ENCODE measurements around the gene GAPT. TPM values are rescaled to one million over a fixed set of nuclear protein-coding genes. Genes with fewer than 3 reads are reported as not detected.

Gene GAPT
- total RNA-seq, 1 experiment from 2014 or later, result not detected

DNA sequence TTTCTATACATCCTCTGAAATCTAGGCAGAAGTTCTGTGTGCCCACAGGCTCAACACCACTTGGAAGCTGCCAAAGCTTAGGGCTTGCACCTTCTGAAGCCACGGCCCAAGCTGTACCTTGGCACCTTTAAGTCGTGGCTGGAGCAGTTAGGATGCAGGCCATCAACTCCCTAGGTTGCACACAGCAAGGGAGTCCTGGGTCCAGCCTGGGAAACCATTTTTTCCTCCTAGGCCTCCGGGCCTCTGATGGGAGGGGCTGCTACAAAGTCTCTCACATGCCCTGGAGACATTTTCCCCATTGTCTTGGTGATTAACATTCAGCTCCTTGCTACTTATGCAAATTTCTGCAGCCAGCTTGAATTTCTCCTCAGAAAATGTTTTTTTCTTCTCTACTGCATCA, 15.8 kb upstream of the GAPT start:
- H3K4me3 ChIP-seq (ENCODE audit: low read depth, low read length, poor library complexity, severe bottlenecking), result no peak overlapping the region
- DNase-seq (ENCODE audit: low spot score), result no peak
- TF ChIP-seq, protein P1, sequence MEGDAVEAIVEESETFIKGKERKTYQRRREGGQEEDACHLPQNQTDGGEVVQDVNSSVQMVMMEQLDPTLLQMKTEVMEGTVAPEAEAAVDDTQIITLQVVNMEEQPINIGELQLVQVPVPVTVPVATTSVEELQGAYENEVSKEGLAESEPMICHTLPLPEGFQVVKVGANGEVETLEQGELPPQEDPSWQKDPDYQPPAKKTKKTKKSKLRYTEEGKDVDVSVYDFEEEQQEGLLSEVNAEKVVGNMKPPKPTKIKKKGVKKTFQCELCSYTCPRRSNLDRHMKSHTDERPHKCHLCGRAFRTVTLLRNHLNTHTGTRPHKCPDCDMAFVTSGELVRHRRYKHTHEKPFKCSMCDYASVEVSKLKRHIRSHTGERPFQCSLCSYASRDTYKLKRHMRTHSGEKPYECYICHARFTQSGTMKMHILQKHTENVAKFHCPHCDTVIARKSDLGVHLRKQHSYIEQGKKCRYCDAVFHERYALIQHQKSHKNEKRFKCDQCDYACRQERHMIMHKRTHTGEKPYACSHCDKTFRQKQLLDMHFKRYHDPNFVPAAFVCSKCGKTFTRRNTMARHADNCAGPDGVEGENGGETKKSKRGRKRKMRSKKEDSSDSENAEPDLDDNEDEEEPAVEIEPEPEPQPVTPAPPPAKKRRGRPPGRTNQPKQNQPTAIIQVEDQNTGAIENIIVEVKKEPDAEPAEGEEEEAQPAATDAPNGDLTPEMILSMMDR (conservative IDR thresholded peaks at IDR 0.05; ENCODE audit: low read depth, low read length), result no peak
- TF ChIP-seq EZH2 (IDR thresholded peaks at IDR 0.05; ENCODE audit: borderline replicate concordance, low read depth, low read length, poor library complexity, severe bottlenecking), result no peak
- H3K27ac ChIP-seq (ENCODE audit: low read depth, low read length, poor library complexity, severe bottlenecking), result no peak overlapping the region
- no peaks in the 10 kb centered on the region for H3K36me3 ChIP-seq (ENCODE audit: insufficient read depth, low read length, poor library complexity, severe bottlenecking)
- peaks cover 7% of the 10 kb centered on the region for H3K9me3 ChIP-seq (ENCODE audit: low read depth, low read length, poor library complexity, severe bottlenecking)
- no peaks in the 10 kb centered on the region for H3K27me3 ChIP-seq (replicated peaks; ENCODE audit: insufficient read depth, low read depth, low read length, poor library complexity)
- H3K4me1 ChIP-seq (ENCODE audit: insufficient read depth, low read length, poor library complexity, severe bottlenecking), result no peaks in the 10 kb centered on the region
- intact Hi-C loops (cut with micrococcal nuclease; ENCODE audit: unreplicated experiment), result loop anchor here (5.0 to 10.0 kb wide), 2 partner anchors 377 to 529 kb away; no protein-coding TSS in a partner anchor
- no TSS peak for BruUV-seq (replicated peaks)
- ChIA-PET POLR2A (ENCODE audit: low non-redundant PET) (no interaction called here), CTCF (no interaction called here)

DNA sequence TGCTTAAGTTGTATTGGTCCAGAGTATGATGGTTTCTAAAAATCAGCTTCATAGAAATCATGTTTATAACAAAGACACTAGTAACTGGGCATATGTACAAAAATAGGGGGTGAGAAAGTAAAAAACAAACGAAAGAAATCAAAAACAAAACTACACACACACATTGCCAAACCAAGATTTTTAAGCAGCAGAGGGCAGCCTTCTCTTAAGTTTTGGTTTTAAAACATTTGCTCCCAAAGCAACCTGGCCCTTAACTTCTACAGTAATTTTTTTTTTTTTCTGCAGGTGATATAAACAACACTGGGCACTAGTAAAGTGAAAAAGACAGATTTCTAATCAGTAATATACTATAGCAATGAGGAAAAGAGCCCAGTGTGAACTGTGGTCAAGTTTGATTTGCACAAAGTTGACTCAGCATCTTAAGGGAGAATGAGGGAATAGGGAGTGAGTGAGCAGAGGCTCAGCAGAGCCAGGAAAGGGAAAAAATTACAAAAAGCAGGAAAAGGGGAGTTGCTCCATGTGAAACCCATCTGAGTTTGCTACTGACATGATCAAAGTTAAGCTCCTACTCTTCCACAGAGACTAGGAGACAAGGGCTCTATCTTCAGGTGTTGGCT, 13.4 kb upstream of the GAPT start:
- Histone ChIP-seq H3K4me1 (ENCODE audit: insufficient read depth, low read length, poor library complexity, severe bottlenecking) (no peaks in the 10 kb centered on the region), H3K9me3 (ENCODE audit: low read depth, low read length, poor library complexity, severe bottlenecking) (peaks cover 7% of the 10 kb centered on the region), H3K27me3 (replicated peaks; ENCODE audit: insufficient read depth, low read depth, low read length, poor library complexity) (no peaks in the 10 kb centered on the region), H3K36me3 (ENCODE audit: insufficient read depth, low read length, poor library complexity, severe bottlenecking) (no peaks in the 10 kb centered on the region), H3K27ac (ENCODE audit: low read depth, low read length, poor library complexity, severe bottlenecking) (no peak overlapping the region), H3K4me3 (ENCODE audit: low read depth, low read length, poor library complexity, severe bottlenecking) (no peak overlapping the region)
- ChIA-PET POLR2A (ENCODE audit: low non-redundant PET) (no interaction called here), CTCF (no interaction called here)
- intact Hi-C loops (cut with micrococcal nuclease; ENCODE audit: unreplicated experiment), result loop anchor here (5.0 to 10.0 kb wide), 2 partner anchors 374 to 527 kb away; no protein-coding TSS in a partner anchor
- no peak for DNase-seq (ENCODE audit: low spot score)
- TF ChIP-seq, protein P1 (conservative IDR thresholded peaks at IDR 0.05; ENCODE audit: low read depth, low read length), result peak; percentile 43; the same call in 1 of the 2 replicates
- TF ChIP-seq EZH2 (IDR thresholded peaks at IDR 0.05; ENCODE audit: borderline replicate concordance, low read depth, low read length, poor library complexity, severe bottlenecking), result no peak
- BruUV-seq (replicated peaks), result no TSS peak

DNA sequence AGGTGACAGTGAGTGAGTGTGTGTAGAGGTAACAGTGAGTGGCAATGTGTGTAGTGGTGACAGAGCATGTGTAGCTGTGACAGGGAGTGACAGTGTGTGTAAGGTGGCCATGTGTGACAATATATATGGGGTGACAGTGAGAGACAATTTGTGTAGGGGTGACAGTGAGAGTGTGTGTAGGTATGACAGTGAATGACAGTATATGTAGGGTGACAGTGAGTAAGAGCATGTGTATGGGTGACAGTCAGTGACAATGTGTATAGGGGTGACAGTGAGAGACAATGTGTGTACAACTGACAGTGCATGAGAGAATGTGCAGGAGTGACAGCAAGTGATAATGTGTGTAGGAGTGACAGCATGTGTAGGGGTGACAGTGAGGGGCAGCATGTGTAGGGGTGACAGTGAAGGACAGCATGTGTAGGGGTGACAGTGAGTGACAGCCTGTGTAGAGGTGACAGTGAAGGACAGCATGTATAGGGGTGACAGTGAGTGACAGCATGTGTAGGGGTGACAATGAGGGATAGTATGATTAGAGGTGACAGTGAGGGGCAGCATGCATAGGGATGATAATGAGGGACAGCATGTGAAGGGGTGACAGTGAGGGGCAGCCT, 10.1 kb upstream of the GAPT start:
- BruUV-seq (replicated peaks), result no TSS peak

More for the DNA sequence above, 10.1 kb upstream of the GAPT start:
- intact Hi-C loops (cut with micrococcal nuclease; ENCODE audit: unreplicated experiment), result no loop called here
- CTCF ChIA-PET, result no interaction called here
- TF ChIP-seq, protein P1 (conservative IDR thresholded peaks at IDR 0.05; ENCODE audit: low read depth, low read length), result no peak
- no peak for TF ChIP-seq EZH2 (IDR thresholded peaks at IDR 0.05; ENCODE audit: borderline replicate concordance, low read depth, low read length, poor library complexity, severe bottlenecking)
- H3K27ac ChIP-seq (ENCODE audit: low read depth, low read length, poor library complexity, severe bottlenecking), result no peak overlapping the region
- no peak for DNase-seq (ENCODE audit: low spot score)
- no peaks in the 10 kb centered on the region for H3K4me1 ChIP-seq (ENCODE audit: insufficient read depth, low read length, poor library complexity, severe bottlenecking)
- H3K4me3 ChIP-seq (ENCODE audit: low read depth, low read length, poor library complexity, severe bottlenecking), result no peak overlapping the region
- H3K9me3 ChIP-seq (ENCODE audit: low read depth, low read length, poor library complexity, severe bottlenecking), result no peaks in the 10 kb centered on the region
- H3K36me3 ChIP-seq (ENCODE audit: insufficient read depth, low read length, poor library complexity, severe bottlenecking), result no peaks in the 10 kb centered on the region
- H3K27me3 ChIP-seq (replicated peaks; ENCODE audit: insufficient read depth, low read depth, low read length, poor library complexity), result no peaks in the 10 kb centered on the region
- POLR2A ChIA-PET (ENCODE audit: low non-redundant PET), result no interaction called here

Data from A673 (cell line).